SK-N-SH (cell line): ENCODE results near the gene PEX14.

Source experiments
- CTCF ChIP-seq: fragments of 200-600 bp; sonication (generic); IDR thresholded peaks from 2 replicates; pipeline ENCODE4 v1.6.1; 2017; ENCODE audit warnings: antibody characterized with exemption, mild to moderate bottlenecking, moderate library complexity
- FOXJ3 ChIP-seq: sonication (generic); formaldehyde crosslinking; IDR thresholded peaks from 2 replicates; pipeline ENCODE4 v1.5.1; 2020; ENCODE audit warnings: mild to moderate bottlenecking, missing genetic modification reagents

- peak; percentile 25; the same call in 1 of the 2 replicates for TF ChIP-seq FOXJ3 (CRISPR knock-in tag)
- TF ChIP-seq CTCF = no peak
Observed at GRCh38 chr1:10612436-10613160, 137.8 kb downstream of the PEX14 start.
